Uterus (tissue), 2 donors: Measurements from ENCODE around the gene LCE2D.

Source experiments
- POLR2A ChIP-seq, 2 donors: fragments of 450-650 bp; IDR thresholded peaks; one replicate each; pipeline ENCODE4 v1.6.1; 2016; ENCODE audit warnings: antibody characterized with exemption in 2 of 2, mild to moderate bottlenecking in 1 of 2, moderate library complexity in 1 of 2
- TF ChIP-seq, protein P1 (sequence below), 4 experiments: fragments of 200-600 bp in 2 of 4; fragments of 450-650 bp in 2 of 4; sonication (generic) in 2 of 4; IDR thresholded peaks; one replicate each; pipeline ENCODE4 v1.5.1; 2016 to 2019; ENCODE audit warnings: antibody characterized with exemption in 4 of 4, mild to moderate bottlenecking in 2 of 4, moderate library complexity in 1 of 4

DNA sequence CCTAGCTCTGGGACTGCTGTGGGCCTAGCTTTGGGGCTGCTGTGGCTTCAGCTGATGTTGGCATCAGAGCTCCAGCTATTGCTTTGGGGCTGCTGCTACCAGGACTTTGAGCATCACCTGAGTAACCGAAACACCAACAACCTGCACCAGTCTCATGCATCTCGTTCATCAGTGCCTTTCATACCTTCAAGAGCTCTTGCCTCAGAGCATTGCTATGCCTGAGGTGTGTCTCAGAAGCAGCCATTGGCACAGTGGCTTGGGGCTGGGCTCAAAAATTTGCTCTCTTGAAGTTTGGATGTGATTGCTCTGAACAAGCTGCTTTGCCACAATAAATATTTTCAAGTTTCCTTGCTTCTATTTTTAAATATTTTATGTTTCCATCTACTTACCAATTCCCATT lies 6.7 kb upstream of the LCE2D start:
- TF ChIP-seq, protein P1, sequence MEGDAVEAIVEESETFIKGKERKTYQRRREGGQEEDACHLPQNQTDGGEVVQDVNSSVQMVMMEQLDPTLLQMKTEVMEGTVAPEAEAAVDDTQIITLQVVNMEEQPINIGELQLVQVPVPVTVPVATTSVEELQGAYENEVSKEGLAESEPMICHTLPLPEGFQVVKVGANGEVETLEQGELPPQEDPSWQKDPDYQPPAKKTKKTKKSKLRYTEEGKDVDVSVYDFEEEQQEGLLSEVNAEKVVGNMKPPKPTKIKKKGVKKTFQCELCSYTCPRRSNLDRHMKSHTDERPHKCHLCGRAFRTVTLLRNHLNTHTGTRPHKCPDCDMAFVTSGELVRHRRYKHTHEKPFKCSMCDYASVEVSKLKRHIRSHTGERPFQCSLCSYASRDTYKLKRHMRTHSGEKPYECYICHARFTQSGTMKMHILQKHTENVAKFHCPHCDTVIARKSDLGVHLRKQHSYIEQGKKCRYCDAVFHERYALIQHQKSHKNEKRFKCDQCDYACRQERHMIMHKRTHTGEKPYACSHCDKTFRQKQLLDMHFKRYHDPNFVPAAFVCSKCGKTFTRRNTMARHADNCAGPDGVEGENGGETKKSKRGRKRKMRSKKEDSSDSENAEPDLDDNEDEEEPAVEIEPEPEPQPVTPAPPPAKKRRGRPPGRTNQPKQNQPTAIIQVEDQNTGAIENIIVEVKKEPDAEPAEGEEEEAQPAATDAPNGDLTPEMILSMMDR (IDR thresholded peaks at IDR 0.05), result no peak
- no peak for TF ChIP-seq POLR2A (IDR thresholded peaks at IDR 0.05)
